Right lobe of liver (tissue), 6 donors: ENCODE measurements around the gene HINT2. TPM values are rescaled to one million over a fixed set of nuclear protein-coding genes. Genes with fewer than 3 reads are reported as not detected.

Source experiments
- ATAC-seq, 4 donors: fragments of 200-7000 bp; cut with Tn5 transposase; one replicate each; pipeline ENCODE4 v1.9.1; 2020; ENCODE audit warnings: mild to moderate bottlenecking in 4 of 4, moderate library complexity in 4 of 4
- DNase-seq, 3 donors: peaks; one replicate each; pipeline ENCODE4 v3.0.0-alpha.2; 2020
- H3K27ac ChIP-seq, 3 donors: fragments of 200-600 bp; one replicate each; pipeline ENCODE4 v1.8.0; 2022
- H3K27me3 ChIP-seq, 2 donors: fragments of 200-600 bp; one replicate each; pipeline ENCODE4 v1.8.0; 2022
- H3K36me3 ChIP-seq, 4 donors: fragments of 200-600 bp; sonication (generic) in 1 of 4; one replicate each; pipeline versions ENCODE4 v1.5.1 to v1.8.0; 2017 to 2022; ENCODE audit warnings: control low read depth in 1 of 4
- H3K4me1 ChIP-seq, 4 donors: fragments of 200-600 bp; sonication (generic) in 1 of 4; one replicate each; pipeline versions ENCODE4 v1.5.1 to v1.8.0; 2017 to 2022; ENCODE audit warnings: control low read depth in 1 of 4
- H3K4me3 ChIP-seq, 3 donors: fragments of 200-600 bp; one replicate each; pipeline ENCODE4 v1.8.0; 2022
- H3K9me3 ChIP-seq, 4 donors: fragments of 200-600 bp; sonication (generic) in 1 of 4; one replicate each; pipeline versions ENCODE4 v1.5.1 to v1.8.0; 2017 to 2022; ENCODE audit warnings: control low read depth in 1 of 4
- CTCF ChIP-seq, 4 donors: fragments of 200-600 bp in 3 of 4; fragments of 450-650 bp in 1 of 4; IDR thresholded peaks; one replicate each; pipeline versions ENCODE4 v1.5.1 to v1.8.0; 2016 to 2022; ENCODE audit warnings: antibody characterized with exemption in 4 of 4, mild to moderate bottlenecking in 2 of 4
- POLR2A ChIP-seq: fragments of 450-650 bp; IDR thresholded peaks from one replicate; pipeline ENCODE4 v1.6.1; 2017; ENCODE audit warnings: antibody characterized with exemption, mild to moderate bottlenecking
- WGBS: methylation state at CpG from one replicate; pipeline ENCODE4 v1.1.6; 2018; ENCODE audit warnings: low coverage, low lambda C conversion rate; ENCODE audit not compliant: insufficient coverage; ENCODE audit errors: missing lambda C conversion rate; 5-methylcytosine and 5-hydroxymethylcytosine counted together
- intact Hi-C, 2 donors: fragments of 100-400 bp; cut with DNase I; formaldehyde crosslinking; loops; one replicate each; pipeline versions ENCODE4 v1.11.2 to v1.14.1; 2022
- total RNA-seq, 6 experiments: library from RNA; depleted of rRNA in 2 of 6; stranded (reverse); fragments of >200 nt in 2 of 6; fragmentation: NEBNext Ultra II Directional in 3 of 6; extraction: Animal tissue kit (Norgen Biotek cat#: 25700) in 3 of 6; gene quantifications; one replicate each; pipeline versions ENCODE4 v1.1.0 to v1.2.4, GENCODE V29; 2016 to 2023
- donor health status: DM: no; HTN: yes; CAD: no.
- donor health status: DM: no; HTN: no; CAD: no.
- donor health status: DM: no; HTN: no; CAD: no.
- donor health status: DM: no; HTN: yes; CAD: no.
- donor health status: DM: no; HTN: yes; CAD: no.

HINT2 gene
- total RNA-seq, 6 experiments from 2014 or later = 46.0 to 86.3 (median 67.1) TPM

GRCh38 chr9:35841645-35841900 is 26.7 kb upstream of the HINT2 start:
- no peaks in the 10 kb centered on the region for H3K36me3 ChIP-seq
- WGBS = 40% methylated on average over 2 of the region's 5 CpGs
- DNase-seq = peak in 1 of 3 donors; percentile 36
- no peak overlapping the region for H3K27ac ChIP-seq
- TF ChIP-seq CTCF (IDR thresholded peaks at IDR 0.05) = no peak
- no peaks in the 10 kb centered on the region for H3K4me1 ChIP-seq
- H3K4me3 ChIP-seq = no peak overlapping the region
- no peaks in the 10 kb centered on the region for H3K27me3 ChIP-seq
- no peaks in the 10 kb centered on the region for H3K9me3 ChIP-seq
- intact Hi-C loops = no loop called here
- ATAC-seq = no peak

- peak in 1 of 3 donors; percentile 30 for DNase-seq
- intact Hi-C loops = no loop called here
- Histone ChIP-seq H3K27me3 (no peaks in the 10 kb centered on the region), H3K4me3 (no peak overlapping the region), H3K9me3 (no peaks in the 10 kb centered on the region), H3K4me1 (peaks cover 0 to 4% (median 1%) of the 10 kb centered on the region in 4 donors), H3K27ac (no peak overlapping the region), H3K36me3 (no peaks in the 10 kb centered on the region)
- ATAC-seq = no peak
- WGBS = 85% methylated on average over 6 of the region's 15 CpGs
- TF ChIP-seq CTCF (IDR thresholded peaks at IDR 0.05) = no peak
- no peak for TF ChIP-seq POLR2A
Measured at GRCh38 chr9:35840881-35841644, 26.2 kb upstream of the HINT2 start.

GRCh38 chr9:35839926-35840325 is 25.1 kb upstream of the HINT2 start:
- ATAC-seq (no peak), DNase-seq (peak in 1 of 3 donors; percentile 18)
- Histone ChIP-seq H3K36me3 (no peaks in the 10 kb centered on the region), H3K27me3 (no peaks in the 10 kb centered on the region), H3K27ac (no peak overlapping the region), H3K4me1 (peaks cover 0 to 16% (median 8%) of the 10 kb centered on the region in 4 donors), H3K9me3 (no peaks in the 10 kb centered on the region), H3K4me3 (no peak overlapping the region)
- intact Hi-C loops = no loop called here
- TF ChIP-seq POLR2A (no peak), CTCF (IDR thresholded peaks at IDR 0.05) (no peak)
- WGBS = no CpG with 5 or more reads among the region's 5 CpGs

- H3K9me3 ChIP-seq = no peaks in the 10 kb centered on the region
- ATAC-seq (no peak), DNase-seq (peak in 1 of 3 donors; percentile 23)
- H3K4me3 ChIP-seq = no peak overlapping the region
- no peak for TF ChIP-seq CTCF (IDR thresholded peaks at IDR 0.05)
- TF ChIP-seq POLR2A = no peak
- WGBS = 93% methylated on average over 3 of the region's 5 CpGs
- no peaks in the 10 kb centered on the region for H3K27me3 ChIP-seq
- intact Hi-C loops = no loop called here
- H3K36me3 ChIP-seq = no peaks in the 10 kb centered on the region
- peaks cover 0 to 29% (median 15%) of the 10 kb centered on the region in 4 donors for H3K4me1 ChIP-seq
- peak overlapping the region in 1 of 3 donors; percentile 76 for H3K27ac ChIP-seq
Measured at GRCh38 chr9:35836595-35836994, 21.8 kb upstream of the HINT2 start.
